Keratinocyte (primary cell): ENCODE measurements around the gene SPAG9.

Source experiments
- CTCF ChIP-seq, 3 experiments: IDR thresholded peaks in 1 of 3; conservative IDR thresholded peaks in 1 of 3; optimal IDR thresholded peaks in 1 of 3; 2 replicates in 2 of 3; 3 replicates in 1 of 3; pipeline versions ENCODE3 to v1.5.1; 2011; ENCODE audit warnings: low read length in 3 of 3, mild to moderate bottlenecking in 3 of 3, moderate library complexity in 2 of 3, control low read depth in 1 of 3, inconsistent platforms in 1 of 3; ENCODE audit not compliant: insufficient read depth in 2 of 3; ENCODE audit errors: extremely low read depth in 1 of 3
- EZH2 ChIP-seq: IDR thresholded peaks from one replicate; pipeline ENCODE4 v1.6.1; 2012; ENCODE audit warnings: inconsistent platforms, mild to moderate bottlenecking, low read length, moderate library complexity

GRCh38 chr17:50988427-50988826, 132.2 kb downstream of the SPAG9 start:
- TF ChIP-seq CTCF (optimal IDR thresholded peaks at IDR 0.05 in 1 of 3, IDR thresholded peaks at IDR 0.05 in 1 of 3, conservative IDR thresholded peaks at IDR 0.05 in 1 of 3; ENCODE audit: extremely low read depth in 1 of 3, insufficient read depth in 2 of 3, low read length in 3 of 3) = no peak
- TF ChIP-seq EZH2 = no peak
